Body of pancreas (tissue), 4 donors: ENCODE results near the gene ALG14. TPM values are rescaled to one million over a fixed set of nuclear protein-coding genes. Genes with fewer than 3 reads are reported as not detected.
A peak's percentile ranks its signal among the peaks of the same experiment; 100 is the strongest.
"Not testable (repeated sequence)": the region's sequence is repeated elsewhere in the genome, so short reads cannot be mapped to it uniquely, and the experiment has no call there.

ENCODE experiments used
- ATAC-seq: fragments of 150-250 bp; one replicate; pipeline ENCODE4 v1.9.1; 2016
- DNase-seq, 4 donors: peaks; one replicate each; pipeline ENCODE4 v3.0.0-alpha.2; 2019
- H3K27ac ChIP-seq, 4 donors: fragments of 200-600 bp; sonication (generic); 1 replicate in 3 of 4; 2 replicates in 1 of 4; pipeline versions ENCODE4 v1.5.1 to v1.6.1; 2016 to 2019; ENCODE audit warnings: mild to moderate bottlenecking in 1 of 4, mixed read lengths in 1 of 4, moderate library complexity in 1 of 4
- H3K27me3 ChIP-seq, 2 donors: fragments of 200-600 bp; sonication (generic); one replicate each; pipeline ENCODE4 v1.6.0; 2016; ENCODE audit warnings: mild to moderate bottlenecking in 1 of 2
- H3K36me3 ChIP-seq, 2 donors: fragments of 200-600 bp; sonication (generic); replicated peaks in 1 of 2; 2 replicates each; pipeline ENCODE4 v1.5.1; 2016; ENCODE audit warnings: low read depth in 2 of 2; ENCODE audit not compliant: insufficient read depth in 1 of 2
- H3K4me1 ChIP-seq: fragments of 200-600 bp; sonication (generic); one replicate; pipeline ENCODE4 v1.6.0; 2016
- H3K4me3 ChIP-seq, 2 donors: fragments of 200-600 bp; sonication (generic); 1 replicate in 1 of 2; 2 replicates in 1 of 2; pipeline ENCODE4 v1.5.1; 2016 to 2019
- H3K9me3 ChIP-seq, 3 donors: fragments of 200-600 bp; sonication (generic); 1 replicate in 2 of 3; 2 replicates in 1 of 3; pipeline ENCODE4 v1.5.1; 2016
- POLR2A ChIP-seq, 3 donors: fragments of 450-650 bp; IDR thresholded peaks; one replicate each; pipeline ENCODE4 v1.6.1; 2016; ENCODE audit warnings: antibody characterized with exemption in 3 of 3, mild to moderate bottlenecking in 2 of 3
- WGBS, 2 donors: methylation state at CpG; one replicate each; pipeline ENCODE4 v1.1.5; 2017; 5-methylcytosine and 5-hydroxymethylcytosine counted together
- intact Hi-C: fragments of 100-400 bp; cut with DNase I; formaldehyde crosslinking; loops from one replicate; pipeline ENCODE4 v1.15.1; 2023
- total RNA-seq, 2 donors: library from RNA; depleted of rRNA; stranded (reverse); fragments of >200 nt; gene quantifications; one replicate each; pipeline ENCODE4 v1.1.0, GENCODE V29; 2016
- TF ChIP-seq, protein P1 (sequence below), 7 experiments: fragments of 450-650 bp in 4 of 7; fragments of 200-600 bp in 3 of 7; sonication (generic) in 3 of 7; IDR thresholded peaks; one replicate each; pipeline ENCODE4 v1.5.1; 2016 to 2019; ENCODE audit warnings: antibody characterized with exemption in 7 of 7

ALG14 gene
- total RNA-seq, 2 donors from 2014 or later: 0.78 to 0.99 TPM

DNA sequence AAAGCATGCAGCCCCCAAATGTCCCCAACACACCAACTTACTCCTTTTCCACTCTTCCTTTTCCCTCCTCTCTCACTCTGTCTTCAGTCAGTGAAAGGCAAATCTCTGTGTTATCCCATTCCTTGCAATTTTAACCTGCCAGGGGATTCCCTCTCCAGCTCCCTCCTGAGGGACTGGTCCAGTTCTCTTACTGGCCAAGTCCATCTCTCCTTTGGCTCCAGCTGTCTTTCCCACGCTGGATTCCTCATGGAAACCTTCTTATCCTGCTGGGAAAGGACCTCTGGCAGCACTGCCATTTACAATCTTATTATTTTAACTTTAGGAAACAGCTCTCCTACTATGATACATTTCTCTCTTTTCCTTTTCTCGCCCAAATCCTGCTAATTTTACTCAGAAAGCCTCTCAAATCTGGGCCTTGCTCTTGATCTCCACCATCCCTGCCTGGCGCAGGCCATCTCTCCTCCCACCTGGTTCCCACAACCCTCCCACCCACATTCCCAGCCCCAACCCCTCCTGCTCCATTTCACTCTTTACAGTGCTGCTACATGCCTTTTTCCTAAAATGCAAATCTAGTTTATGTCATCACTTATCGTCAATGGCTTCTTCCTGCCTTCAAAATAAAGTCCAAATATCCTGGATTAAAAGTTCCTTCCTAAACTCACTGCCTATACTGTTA, 73.2 kb downstream of the ALG14 start:
- no peaks in the 10 kb centered on the region for H3K9me3 ChIP-seq
- no peaks in the 10 kb centered on the region for H3K36me3 ChIP-seq
- H3K4me3 ChIP-seq: no peak overlapping the region
- ATAC-seq (no peak), DNase-seq (no peak)
- intact Hi-C loops: no loop called here
- H3K27ac ChIP-seq: no peak overlapping the region
- H3K4me1 ChIP-seq: peaks cover 6% of the 10 kb centered on the region
- no peaks in the 10 kb centered on the region for H3K27me3 ChIP-seq
- TF ChIP-seq POLR2A (IDR thresholded peaks at IDR 0.05): no peak
- TF ChIP-seq, protein P1, sequence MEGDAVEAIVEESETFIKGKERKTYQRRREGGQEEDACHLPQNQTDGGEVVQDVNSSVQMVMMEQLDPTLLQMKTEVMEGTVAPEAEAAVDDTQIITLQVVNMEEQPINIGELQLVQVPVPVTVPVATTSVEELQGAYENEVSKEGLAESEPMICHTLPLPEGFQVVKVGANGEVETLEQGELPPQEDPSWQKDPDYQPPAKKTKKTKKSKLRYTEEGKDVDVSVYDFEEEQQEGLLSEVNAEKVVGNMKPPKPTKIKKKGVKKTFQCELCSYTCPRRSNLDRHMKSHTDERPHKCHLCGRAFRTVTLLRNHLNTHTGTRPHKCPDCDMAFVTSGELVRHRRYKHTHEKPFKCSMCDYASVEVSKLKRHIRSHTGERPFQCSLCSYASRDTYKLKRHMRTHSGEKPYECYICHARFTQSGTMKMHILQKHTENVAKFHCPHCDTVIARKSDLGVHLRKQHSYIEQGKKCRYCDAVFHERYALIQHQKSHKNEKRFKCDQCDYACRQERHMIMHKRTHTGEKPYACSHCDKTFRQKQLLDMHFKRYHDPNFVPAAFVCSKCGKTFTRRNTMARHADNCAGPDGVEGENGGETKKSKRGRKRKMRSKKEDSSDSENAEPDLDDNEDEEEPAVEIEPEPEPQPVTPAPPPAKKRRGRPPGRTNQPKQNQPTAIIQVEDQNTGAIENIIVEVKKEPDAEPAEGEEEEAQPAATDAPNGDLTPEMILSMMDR (IDR thresholded peaks at IDR 0.05): no peak
- WGBS, 2 donors: 81 to 82% methylated on average over 4 of the region's 4 CpGs

DNA sequence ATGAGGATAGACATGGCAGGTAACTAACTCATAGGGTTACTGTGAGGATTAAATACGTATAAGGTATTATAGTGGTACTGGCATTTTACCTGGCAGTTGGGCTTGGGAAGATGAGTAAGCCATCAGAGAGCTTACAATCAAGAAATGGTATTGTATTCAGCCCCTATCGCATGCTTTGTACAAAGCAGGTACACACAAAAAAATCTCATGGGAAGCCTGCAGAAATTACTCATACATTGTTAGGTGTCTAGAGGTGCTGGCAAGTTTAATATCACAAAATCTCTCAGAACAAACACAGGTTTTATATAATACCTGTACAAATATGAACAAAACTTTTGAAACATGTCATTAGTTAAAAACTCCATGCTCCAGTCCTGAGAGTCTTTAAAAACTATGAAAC, 74.0 kb downstream of the ALG14 start:
- Histone ChIP-seq H3K27ac (no peak overlapping the region), H3K27me3 (no peaks in the 10 kb centered on the region), H3K4me1 (peaks cover 10% of the 10 kb centered on the region), H3K9me3 (no peaks in the 10 kb centered on the region), H3K36me3 (no peaks in the 10 kb centered on the region), H3K4me3 (no peak overlapping the region)
- WGBS, 2 donors: 76 to 81% methylated on average over 2 of the region's 2 CpGs
- no peak for DNase-seq
- peak; percentile 48 for ATAC-seq
- no peak for TF ChIP-seq POLR2A (IDR thresholded peaks at IDR 0.05)
- TF ChIP-seq, protein P1 (IDR thresholded peaks at IDR 0.05): peak in 1 of 7 experiments; percentile 12
- intact Hi-C loops: no loop called here

DNA sequence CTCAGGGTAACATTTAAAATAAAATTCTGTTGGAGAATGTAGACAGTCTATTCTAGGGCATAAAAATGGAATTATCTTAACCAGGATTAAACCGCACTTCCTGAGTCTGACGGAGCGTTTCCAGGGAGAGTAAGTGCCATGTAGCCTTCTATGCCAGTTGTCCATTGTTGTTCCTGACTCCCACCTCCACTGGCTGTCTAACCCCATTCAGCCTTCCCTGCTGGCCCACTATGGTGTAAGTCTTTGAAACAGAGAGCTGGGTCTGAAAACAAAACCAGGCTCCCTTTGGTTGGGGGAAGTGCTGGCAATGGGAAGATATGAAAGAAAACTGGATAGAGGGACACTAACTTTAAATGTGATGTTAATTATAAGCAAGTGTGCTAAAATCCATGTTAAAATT, 74.6 kb downstream of the ALG14 start:
- no peak for DNase-seq
- Histone ChIP-seq H3K4me1 (peaks cover 10% of the 10 kb centered on the region), H3K27me3 (no peaks in the 10 kb centered on the region), H3K36me3 (no peaks in the 10 kb centered on the region), H3K27ac (no peak overlapping the region), H3K4me3 (no peak overlapping the region), H3K9me3 (no peaks in the 10 kb centered on the region)
- ATAC-seq: no peak
- TF ChIP-seq, protein P1 (IDR thresholded peaks at IDR 0.05): no peak
- TF ChIP-seq POLR2A (IDR thresholded peaks at IDR 0.05): no peak
- 91 to 94% methylated on average over 3 of the region's 3 CpGs for WGBS, 2 donors
- intact Hi-C loops: no loop called here

DNA sequence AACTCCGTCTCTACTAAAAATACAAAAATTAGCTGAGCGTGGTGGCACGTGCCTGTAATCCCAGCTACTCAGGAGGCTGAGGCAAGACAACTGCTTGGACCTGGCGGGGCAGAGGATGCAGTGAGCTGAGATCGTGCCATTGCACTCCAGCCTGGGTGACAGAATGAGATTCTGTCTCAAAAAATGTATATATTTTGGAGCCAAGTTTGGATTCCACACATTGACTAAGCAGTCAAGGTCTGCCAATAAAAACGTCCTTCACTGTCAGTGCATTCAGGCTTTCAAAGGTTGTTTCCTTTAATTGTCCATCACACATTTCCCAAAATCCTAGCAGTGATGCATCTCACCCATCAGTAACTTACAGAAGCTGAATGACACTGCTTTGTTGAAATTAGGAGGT, 77.2 kb downstream of the ALG14 start:
- intact Hi-C loops, H3K36me3 ChIP-seq, H3K27ac ChIP-seq, ATAC-seq, H3K9me3 ChIP-seq, H3K4me3 ChIP-seq, DNase-seq, H3K27me3 ChIP-seq, H3K4me1 ChIP-seq: not testable (repeated sequence)
- 83 to 84% methylated on average over 6 of the region's 6 CpGs for WGBS, 2 donors

DNA sequence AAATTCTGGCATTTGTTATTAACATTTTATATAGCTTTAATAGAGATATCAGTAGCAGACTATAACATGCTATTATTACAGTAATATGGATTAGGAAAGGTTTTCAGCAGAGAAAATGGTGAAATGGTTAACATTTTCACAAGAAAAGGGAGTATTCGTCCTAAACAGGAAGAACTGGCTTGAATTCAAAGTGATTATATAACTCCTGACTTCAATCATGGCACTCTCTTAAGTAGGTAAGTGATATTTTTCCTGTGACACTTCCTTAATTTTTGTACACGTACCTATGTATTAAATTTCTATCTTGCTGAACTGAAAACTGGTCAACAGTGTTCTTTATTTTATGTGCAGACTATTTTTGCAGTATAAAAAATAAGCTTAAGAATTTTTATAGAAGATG, 77.9 kb downstream of the ALG14 start:
- no peak for ATAC-seq
- intact Hi-C loops: no loop called here
- WGBS, 2 donors: 11 to 23% methylated on average over 2 of the region's 2 CpGs

More for the DNA sequence above, 77.9 kb downstream of the ALG14 start:
- no peaks in the 10 kb centered on the region for H3K9me3 ChIP-seq
- H3K27ac ChIP-seq: peak overlapping the region in 2 of 4 donors; percentile 10 to 28
- no peak for DNase-seq
- TF ChIP-seq, protein P1 (IDR thresholded peaks at IDR 0.05): no peak
- no peak for TF ChIP-seq POLR2A (IDR thresholded peaks at IDR 0.05)
- no peaks in the 10 kb centered on the region for H3K36me3 ChIP-seq
- peaks cover 10% of the 10 kb centered on the region for H3K4me1 ChIP-seq
- no peaks in the 10 kb centered on the region for H3K27me3 ChIP-seq
- no peak overlapping the region for H3K4me3 ChIP-seq
